ENCODE results near the gene NLRP3. TPM values are rescaled to one million over a fixed set of nuclear protein-coding genes. Genes with fewer than 3 reads are reported as not detected.
"Not testable (repeated sequence)": the region's sequence is repeated elsewhere in the genome, so short reads cannot be mapped to it uniquely, and the experiment has no call there.

NLRP3 gene
- total RNA-seq = 0.20 and 0.27 TPM in 2 replicates

DNA sequence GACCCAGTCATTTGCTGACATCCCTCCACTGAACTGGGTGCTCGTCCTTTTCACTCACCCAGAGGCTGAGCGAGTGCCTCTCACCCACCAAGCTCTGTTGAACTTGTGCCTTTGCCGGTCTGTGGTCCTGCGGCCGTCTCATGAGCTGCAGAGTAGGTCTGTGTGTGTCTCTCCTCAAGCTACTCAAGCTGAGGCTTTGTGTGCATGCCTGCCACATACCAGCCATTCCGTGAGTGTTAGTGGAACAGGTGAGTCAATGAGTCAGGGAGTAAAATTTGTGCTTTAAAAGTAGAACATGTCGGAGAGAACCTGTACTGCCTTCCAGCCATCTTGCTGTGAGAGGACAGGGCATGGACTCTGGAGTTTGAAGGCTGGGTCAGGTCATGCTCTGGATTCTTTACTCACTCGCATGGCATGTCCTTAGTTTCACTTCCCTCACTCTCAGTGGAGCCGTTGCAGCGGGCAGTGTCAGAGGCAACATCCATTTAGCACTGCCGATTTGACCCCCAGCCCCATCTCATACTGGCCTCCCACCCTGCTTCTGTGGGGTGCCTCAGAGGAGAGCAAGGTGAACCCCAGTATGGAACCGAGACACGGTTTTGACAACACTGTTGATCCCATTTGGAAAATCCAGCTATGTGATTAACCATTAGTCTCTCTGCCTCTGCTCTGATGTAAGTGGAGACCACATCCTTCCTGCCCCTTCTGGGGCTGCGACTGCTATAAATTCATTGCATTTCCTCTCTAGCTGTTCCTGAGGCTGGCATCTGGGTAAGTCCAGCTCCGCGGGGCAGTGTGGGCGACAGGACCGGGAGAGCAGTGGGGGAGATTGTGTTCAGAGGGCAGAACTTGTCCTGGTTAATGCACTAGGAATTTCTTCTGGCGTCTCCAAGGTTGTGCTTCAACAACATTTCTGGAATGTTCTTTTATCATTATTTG, at the start of gene NLRP3:
NLRP3 (plus strand) TSS at position 751 of the 939 bp plus-strand sequence. CDS start 2,628 bp downstream, outside the sequence.
- intact Hi-C loops (cut with micrococcal nuclease) = loop anchor here (1.0 kb wide), 2 partner anchors 8 to 25 kb away; no protein-coding TSS in a partner anchor

DNA sequence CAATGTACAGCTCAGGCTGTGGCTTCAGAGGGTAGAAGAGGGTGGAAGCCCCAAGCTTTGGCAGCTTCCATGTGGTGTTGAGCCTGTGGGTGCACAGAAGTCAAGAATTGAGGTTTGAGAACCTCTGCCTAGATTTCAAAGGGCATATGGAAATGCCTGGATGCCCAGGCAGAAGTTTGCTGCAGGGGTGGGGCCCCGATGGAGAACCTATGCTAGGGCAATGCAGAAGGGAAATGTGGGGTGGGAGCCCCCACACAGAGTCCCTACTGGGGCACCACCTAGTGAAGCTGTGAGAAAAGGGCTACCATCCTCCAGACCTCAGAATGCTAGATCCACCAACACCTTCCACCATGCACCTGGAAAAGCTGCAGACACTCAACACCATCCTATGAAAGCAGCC, 49.6 kb upstream of the NLRP3 start:
- intact Hi-C loops (cut with micrococcal nuclease) = not testable (repeated sequence)

- intact Hi-C loops (cut with micrococcal nuclease) = no loop called here
These were observed 48.9 kb upstream of the NLRP3 start for GRCh38 chr1:247366926-247367645.

- intact Hi-C loops (cut with micrococcal nuclease) = no loop called here
These were observed 48.1 kb upstream of the NLRP3 start for GRCh38 chr1:247367786-247368422.

DNA sequence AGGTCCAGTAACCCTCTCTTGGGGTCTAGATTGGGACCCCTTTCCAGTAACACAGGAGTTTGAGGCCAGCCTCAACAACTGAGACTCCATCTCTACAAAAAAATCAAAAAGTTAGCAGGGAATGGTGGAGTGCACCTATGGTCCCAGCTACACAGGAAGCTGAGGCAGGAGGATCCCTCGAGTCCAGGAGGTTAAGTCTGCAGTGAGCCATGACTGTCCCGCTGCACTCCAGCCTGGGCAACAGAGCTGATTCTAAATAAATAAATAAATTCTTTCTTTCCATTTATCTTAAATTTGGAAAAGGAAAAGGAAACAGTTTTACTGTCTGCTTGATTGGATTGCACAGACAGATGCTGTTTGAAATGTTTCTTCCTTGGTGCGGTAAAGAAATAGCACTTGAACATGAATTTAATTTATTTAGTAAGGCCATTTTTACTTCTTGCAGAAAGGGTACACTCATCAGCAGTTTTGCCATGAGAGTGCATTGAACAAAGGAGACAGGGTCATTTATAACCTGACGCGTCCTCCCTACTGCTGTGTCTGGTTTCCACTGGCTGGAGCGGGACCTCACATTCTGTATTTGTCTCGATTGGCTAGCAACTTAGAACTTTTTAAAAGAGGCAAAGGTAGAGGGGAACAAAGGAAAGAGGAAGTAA, 47.4 kb upstream of the NLRP3 start:
- intact Hi-C loops (cut with micrococcal nuclease) = no loop called here

GRCh38 chr1:247370786-247371732, 44.9 kb upstream of the NLRP3 start:
- intact Hi-C loops (cut with micrococcal nuclease) = no loop called here

- intact Hi-C loops (cut with micrococcal nuclease) = loop anchor here (1.0 to 2.0 kb wide), 6 partner anchors 18 to 204 kb away; partner anchors contain the start of gene ZNF496
These were observed 44.1 kb upstream of the NLRP3 start for GRCh38 chr1:247371801-247372259.

DNA sequence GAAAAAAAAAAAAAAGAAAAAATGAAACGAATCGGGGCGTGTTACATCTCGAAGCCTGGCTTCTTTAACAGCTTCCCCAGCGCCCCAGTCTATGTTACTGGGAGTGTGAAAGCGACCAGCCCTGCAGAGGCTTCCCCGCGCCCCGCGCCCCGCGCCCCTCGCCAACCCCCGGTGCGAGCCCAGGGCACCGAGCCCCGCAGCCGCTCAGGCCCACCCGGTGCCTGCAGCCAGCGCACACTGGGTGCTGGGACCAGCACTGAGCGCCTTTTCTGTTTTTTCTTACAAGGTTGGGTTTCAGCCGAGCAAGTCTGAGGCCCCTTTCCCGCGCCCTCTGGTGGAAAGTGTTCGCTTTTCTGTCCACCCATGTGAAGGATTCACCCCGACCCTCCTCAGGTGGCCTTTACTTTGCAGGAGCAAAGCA, 42.2 kb upstream of the NLRP3 start:
- intact Hi-C loops (cut with micrococcal nuclease) = loop anchor here (1.0 to 2.0 kb wide), 3 partner anchors 33 to 466 kb away; partner anchors contain the start of gene ZNF496

GRCh38 chr1:247374651-247375334, 41.2 kb upstream of the NLRP3 start:
- intact Hi-C loops (cut with micrococcal nuclease) = loop anchor here (1.0 kb wide), 1 partner anchor 467 kb away; no protein-coding TSS in a partner anchor

GRCh38 chr1:247375747-247376146, 40.2 kb upstream of the NLRP3 start:
- intact Hi-C loops (cut with micrococcal nuclease) = no loop called here

GRCh38 chr1:247376659-247377058, 39.3 kb upstream of the NLRP3 start:
- intact Hi-C loops (cut with micrococcal nuclease) = no loop called here

DNA sequence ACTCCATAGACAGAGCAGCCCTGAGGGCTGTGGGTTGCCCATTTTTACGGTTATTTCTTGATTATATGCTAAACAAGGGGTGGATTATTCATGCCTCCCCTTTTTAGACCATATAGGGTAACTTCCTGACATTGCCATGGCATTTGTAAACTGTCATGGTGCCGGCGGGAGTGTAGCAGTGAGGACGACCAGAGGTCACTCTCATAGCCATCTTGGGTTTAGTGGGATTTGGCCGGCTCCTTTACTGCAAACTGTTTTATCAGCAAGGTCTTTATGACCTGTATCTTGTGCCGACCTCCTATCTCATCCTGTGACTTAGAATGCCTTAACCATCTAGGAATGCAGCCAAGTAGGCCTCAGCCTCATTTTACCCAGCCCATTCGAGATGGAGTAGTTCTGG, 38.3 kb upstream of the NLRP3 start:
- intact Hi-C loops (cut with micrococcal nuclease) = not testable (repeated sequence)

GRCh38 chr1:247378334-247379073, 37.5 kb upstream of the NLRP3 start:
- intact Hi-C loops (cut with micrococcal nuclease) = no loop called here

DNA sequence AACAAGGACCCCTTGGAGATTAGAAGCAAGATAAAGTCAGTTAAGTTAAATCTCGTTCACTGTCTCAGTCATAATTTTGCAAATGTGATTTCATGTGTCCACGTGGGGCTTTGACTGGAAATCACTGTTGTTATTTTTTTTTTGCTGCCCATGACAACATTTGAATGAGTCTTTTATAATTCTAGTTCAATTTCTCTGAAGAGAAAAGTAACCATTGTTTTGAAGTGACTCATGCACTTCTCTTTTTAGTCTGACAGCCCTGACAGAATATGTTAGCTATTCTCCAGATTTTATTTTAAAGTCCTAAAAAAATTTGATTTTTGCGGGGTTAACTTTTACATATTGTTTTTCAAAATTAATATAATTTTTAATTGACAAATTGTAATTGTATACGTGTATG, 30.7 kb upstream of the NLRP3 start:
- intact Hi-C loops (cut with micrococcal nuclease) = no loop called here

GRCh38 chr1:247386217-247386616, 29.8 kb upstream of the NLRP3 start:
- intact Hi-C loops (cut with micrococcal nuclease) = no loop called here

DNA sequence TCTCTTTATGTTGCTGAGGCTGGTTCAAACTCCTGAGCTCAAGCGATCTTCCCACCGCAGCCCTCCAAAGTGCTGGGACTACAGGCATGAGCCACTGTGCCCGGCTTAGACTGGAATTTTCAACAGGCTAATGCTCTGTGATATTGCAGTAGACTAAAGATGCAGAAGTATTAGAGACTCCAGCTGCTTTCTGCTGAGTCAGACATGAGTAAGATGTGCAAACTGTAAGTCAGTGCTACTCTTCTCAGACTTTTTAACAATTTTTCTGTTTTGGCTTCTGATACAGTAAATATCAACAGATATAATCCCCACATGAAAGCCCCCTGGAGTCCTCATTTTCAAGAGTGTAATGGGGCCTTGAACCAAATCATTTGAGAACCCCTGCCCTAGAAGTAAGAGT, 29.3 kb upstream of the NLRP3 start:
- intact Hi-C loops (cut with micrococcal nuclease) = no loop called here

DNA sequence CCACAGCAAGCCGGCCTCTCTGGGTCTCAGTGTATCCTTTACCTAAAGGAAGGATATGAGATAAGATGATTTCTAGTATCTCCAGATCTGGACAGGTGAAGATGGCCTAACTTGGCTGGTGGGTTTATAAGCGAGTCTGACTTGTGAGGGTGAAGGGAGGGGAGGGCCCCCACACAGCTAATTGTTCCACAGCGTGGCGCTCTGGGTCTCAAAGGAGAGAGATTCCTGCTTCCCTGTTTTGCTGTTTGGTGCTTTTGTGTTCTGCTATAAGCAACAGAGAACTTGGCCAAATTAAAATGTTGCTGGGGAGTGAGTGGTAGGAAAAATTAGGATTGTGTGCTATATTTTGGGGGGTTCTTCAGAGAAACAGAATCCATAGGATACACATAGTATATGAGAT, 28.9 kb upstream of the NLRP3 start:
- intact Hi-C loops (cut with micrococcal nuclease) = no loop called here

GRCh38 chr1:247387565-247387964, 28.4 kb upstream of the NLRP3 start:
- intact Hi-C loops (cut with micrococcal nuclease) = no loop called here

Measured in T-helper 1 cell treated with Interleukin-12 subunit alpha and Interleukin-12 subunit beta and Interleukin-4 antibody, amounts not matched to agents 30 ng/mL and 1 ng/mL, for 36 hours (primary cell).